GM21381 (cell line): ENCODE data around the gene FERD3L.

Experiments
- ATAC-seq: cut with Tn5 transposase; IDR thresholded peaks from one replicate; pipeline ENCODE4 v1.9.1; 2021; ENCODE audit warnings: mild to moderate bottlenecking, moderate library complexity; ENCODE audit not compliant: unreplicated experiment

The FERD3L gene

GRCh38 chr7:19117091-19117869 is 27.9 kb downstream of the FERD3L start, which contains the start of gene TWIST1:
Gene TWIST1 (minus strand): TSS chr7:19117636. CDS start chr7:19117321, 315 bp downstream.
- ATAC-seq: peak; percentile 44

- no peak for ATAC-seq
These were observed 28.8 kb downstream of the FERD3L start for GRCh38 chr7:19116121-19117090.

DNA sequence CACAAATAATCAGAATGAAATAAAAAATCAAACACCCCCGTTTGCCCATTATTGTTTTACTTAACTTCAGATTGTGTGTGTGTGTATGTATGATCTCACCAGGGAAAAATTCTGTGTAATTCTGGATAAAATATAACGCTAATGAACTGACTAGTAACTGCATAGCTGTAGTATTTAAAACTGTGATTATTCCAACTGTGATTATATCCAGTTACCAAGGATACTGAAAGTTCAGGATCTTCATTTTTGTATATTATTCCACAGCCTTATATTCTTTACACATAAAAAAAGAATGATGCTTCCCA is 30.7 kb downstream of the FERD3L start:
- ATAC-seq: no peak

- ATAC-seq: no peak
These were observed 31.2 kb downstream of the FERD3L start for GRCh38 chr7:19113855-19114550.

DNA sequence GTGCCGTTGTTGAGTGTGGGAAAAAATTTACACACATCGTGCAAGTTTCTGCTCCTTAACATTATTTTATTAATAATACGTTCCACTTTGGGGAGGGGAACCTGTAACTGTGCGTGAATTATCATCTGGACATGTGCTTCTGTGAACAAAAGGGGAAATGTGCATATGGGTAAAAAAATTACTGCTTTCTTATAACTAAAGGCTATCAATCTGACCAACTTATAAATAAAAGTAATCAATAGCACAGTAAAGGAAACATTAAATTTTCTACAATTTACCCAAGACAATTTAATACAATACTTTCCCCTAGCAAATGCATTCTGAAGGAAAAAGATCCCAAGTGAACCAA is 32.2 kb downstream of the FERD3L start:
- ATAC-seq: no peak

DNA sequence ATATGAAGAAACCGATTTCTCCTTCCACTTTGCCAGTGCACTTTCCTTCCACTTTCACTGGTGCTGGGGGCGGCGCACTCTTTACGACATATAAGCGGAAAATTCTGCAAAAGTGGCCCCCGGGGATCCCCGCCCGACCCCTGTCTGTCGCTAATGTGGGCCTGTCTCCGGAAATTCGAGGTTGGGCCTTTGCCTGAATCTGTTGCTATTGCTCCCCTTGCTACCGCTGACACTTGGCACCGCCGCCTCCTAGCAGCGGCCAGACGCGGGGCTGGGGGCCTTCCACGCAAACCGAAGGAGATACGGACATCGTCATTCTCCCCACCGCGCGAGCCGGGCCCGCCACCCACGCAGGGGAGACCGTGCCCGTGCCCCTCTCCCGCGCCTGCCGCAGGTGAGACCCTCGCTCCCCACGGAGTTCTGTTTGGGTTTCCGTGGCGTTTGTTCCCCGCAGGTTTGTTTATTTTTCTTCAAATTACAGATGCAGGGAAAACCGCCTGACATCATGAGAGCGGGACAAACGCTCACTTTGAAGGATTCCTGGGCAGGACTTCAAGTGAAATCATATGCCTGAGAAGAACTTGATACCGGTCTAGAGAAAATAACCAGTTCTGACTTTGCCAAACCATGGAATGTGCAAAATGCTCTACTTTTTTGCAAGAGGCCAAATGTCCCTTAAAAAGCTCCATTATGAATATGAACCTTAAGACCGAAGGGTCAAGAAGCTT is 32.8 kb downstream of the FERD3L start:
- no peak for ATAC-seq

DNA sequence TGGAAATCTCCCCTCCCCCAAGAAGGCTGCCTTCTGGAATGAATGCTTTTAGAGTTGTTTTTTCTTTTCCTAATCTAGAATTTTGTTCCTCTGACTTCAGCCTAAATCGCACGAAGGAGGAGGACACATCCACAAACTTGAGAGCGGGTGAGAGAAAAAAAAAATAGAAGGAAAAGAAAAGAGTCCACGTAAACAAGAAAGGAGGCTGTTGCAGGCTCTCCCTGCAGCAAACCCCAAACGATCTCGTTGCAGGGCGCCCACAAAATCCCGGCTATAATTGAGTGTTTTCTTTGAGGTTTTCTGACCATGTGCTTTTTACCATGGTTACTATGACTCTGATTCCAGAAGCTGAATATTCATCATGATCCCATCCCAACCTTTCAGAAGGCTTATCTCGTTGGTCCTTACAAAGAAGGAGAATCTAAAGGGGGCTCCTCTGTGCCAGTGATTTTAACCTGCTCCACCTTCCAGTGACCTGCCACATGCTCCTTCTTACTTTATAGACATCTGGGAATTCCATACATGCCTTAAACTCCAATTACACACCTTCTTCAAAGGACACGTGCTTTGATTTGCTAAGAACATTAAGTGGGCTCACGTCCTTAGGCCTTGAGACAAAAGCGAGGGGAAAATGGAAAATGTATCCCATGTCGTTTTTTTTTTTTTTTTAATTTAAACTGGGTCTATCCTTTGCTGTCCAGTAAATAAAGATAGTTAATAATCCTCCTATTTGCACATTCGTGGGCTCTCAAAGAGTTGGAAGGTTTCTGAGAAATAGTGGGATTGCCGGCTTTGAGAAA is 33.5 kb downstream of the FERD3L start:
- no peak for ATAC-seq

GRCh38 chr7:19110776-19111175 is 34.4 kb downstream of the FERD3L start:
- ATAC-seq: no peak

GRCh38 chr7:19110026-19110730 is 35.0 kb downstream of the FERD3L start:
- ATAC-seq: no peak

DNA sequence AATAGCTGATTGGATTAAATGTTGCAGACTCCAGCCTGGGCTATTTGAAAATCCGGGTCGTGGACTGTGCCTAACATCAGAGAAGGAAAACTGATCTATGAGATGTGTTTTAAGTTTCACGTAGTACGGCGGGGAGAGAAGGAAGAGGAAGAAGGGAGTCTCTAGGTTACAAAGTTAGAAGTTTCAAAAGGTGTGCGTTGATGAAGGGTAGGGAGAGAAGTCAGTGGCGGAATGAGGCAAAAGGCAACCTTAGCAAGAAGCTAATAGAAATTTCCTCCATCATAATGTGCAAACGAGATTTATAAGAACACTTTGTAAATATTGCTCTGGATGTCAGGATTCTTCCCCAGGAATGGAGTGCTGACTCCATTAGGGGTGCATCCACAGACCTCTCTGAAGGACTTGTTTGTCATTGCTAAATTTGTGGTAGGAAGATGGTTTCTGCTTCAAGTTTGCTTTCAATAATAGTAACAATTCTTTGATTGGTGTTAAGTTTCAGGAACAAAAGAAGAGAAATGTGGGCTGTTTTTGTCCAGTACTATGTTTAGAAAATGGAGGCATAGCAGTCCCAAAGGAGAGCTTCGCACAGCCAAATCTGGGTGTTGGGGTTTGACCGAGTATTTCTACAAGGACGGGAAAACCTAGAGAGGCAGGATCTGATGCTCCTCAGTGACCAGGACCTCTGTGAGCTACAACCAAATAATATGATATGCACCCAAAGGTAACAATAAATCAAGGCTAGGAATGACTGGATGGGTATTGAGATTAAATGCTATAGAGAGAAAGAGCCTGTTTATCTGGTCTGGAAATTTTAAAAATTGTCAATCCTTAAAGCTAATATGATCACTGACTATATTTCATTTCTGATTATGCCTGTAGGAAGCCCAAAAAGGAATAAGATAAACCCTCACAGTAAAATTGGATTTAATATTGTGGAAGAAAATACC is 35.9 kb downstream of the FERD3L start:
- ATAC-seq: no peak

DNA sequence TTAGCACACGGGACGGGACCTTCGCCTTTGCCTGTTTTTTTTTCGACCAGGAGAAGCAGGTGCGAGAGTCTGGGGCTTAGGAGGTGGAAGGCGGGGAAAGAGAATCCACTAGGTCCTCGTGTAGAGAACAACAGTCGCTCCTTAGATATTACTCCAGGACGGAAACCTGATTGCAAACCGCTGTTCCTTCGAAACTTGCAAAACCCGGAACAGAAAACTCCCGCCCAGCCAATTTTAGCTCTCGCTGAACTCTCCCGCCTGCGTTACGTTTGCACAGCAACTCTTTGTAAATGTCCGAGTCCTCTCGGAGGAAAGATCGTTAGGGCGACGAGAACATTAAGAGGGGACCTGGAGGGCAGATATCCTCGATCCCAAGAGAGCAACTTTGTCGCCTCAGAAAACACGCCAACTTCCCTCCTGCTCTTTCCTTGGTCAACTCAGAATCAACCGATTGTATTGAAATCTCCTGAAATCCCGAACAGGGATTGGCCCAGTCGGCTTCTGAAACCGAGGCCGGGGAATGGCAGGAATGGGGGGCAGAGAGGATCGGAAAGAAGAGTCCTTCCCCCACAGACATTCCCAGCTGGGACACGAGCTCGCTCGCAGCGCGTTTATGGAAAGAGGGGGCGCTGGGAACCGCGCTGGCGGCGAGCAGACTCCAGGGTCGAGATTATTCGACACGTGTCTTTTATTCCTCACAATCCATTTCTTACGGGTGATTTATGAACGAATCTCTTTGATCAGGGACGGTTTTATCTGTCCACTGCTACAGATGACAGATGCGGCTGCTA is 37.7 kb downstream of the FERD3L start:
- no peak for ATAC-seq

DNA sequence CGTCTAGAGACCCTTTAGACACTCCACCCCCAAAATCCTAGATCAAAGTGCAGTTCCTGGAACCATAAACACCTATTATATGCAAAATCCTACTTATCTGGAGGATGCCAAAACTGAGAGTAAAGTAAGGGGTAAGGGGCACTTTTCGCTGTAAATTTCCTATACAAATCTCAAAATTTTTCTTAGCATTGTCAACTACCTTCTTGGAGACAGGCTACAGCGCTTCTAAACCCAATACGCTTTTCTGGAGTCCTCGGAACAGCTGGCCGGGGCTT is 38.2 kb downstream of the FERD3L start:
- no peak for ATAC-seq

- ATAC-seq: no peak
These were observed 38.8 kb downstream of the FERD3L start for GRCh38 chr7:19106241-19107080.

- ATAC-seq: no peak
These were observed 39.7 kb downstream of the FERD3L start for GRCh38 chr7:19105546-19105945.

GRCh38 chr7:19104811-19105210 is 40.4 kb downstream of the FERD3L start:
- ATAC-seq: no peak

DNA sequence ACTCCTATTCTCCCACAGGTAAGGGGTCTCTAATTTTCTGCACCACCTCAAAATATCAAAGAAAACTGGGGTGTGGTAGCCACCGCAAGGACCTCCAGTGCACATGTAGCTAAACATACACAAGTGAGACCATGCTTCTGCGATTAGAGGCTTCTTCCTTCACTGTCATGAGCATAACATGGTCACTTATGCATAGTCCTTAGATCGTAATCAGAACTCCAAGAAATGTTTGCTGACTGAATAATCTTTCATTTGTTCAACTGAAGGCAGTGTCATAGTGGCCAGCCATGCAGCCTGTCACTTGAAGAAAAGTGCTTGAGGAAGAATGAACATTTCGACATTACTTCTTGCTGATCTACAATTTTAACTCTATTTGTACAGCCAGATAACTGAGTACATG is 42.3 kb downstream of the FERD3L start:
- no peak for ATAC-seq

DNA sequence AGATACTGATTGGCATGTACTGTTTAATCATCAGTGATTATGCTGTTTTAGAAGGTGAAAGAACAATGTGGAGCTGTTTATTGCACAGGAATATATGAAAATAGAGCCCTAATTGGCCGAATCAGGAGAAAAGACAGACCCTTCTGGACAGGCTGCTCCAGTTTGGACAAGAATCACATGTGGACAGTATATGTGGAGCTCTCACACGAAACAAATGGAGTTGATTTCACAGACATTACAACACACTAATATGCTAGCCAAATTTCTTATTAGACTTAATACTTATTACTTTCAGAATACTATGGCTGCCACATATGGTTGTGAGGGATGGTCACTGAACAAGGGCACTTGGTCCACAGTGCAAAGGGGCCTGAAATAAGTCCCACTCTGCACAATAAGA is 43.3 kb downstream of the FERD3L start:
- ATAC-seq: no peak
